ENCODE data around the gene CIB1.

Gene CIB1

DNA sequence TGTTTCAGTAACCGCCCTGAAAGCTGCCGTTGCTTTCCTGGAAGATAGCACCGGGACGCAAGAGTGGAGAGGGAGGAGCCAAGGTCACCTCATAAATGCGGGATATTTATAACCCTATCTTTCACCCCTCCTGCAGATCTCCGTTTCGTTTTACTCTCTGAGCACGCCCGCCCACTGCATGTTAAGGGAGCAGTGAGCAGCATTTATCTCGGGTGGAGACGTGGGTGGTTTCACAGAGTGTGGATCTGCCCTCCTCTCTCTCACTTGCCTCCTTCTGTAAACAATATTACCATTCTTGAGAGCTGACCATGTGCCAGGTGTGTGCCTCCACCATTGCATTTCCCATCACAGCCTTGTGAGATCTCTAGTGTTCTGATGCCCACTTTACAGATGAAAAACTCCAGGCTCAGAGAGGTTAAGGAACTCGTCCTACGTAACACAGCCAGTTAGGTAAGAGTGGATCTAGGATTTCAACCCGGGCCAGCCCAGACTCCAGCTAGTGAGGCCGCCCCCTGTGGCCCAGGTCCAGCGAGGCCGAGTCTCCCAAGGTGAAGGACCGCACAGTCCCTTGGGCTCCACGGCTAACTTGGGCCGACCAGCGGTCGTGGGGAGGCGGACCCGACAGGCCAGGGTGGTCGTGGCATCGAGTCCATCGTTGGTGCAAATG is 49.5 kb downstream of the CIB1 start:
- no peak for TF ChIP-seq GABPA (IDR thresholded peaks at IDR 0.05; ENCODE audit: low read depth)
- TF ChIP-seq, protein P1, sequence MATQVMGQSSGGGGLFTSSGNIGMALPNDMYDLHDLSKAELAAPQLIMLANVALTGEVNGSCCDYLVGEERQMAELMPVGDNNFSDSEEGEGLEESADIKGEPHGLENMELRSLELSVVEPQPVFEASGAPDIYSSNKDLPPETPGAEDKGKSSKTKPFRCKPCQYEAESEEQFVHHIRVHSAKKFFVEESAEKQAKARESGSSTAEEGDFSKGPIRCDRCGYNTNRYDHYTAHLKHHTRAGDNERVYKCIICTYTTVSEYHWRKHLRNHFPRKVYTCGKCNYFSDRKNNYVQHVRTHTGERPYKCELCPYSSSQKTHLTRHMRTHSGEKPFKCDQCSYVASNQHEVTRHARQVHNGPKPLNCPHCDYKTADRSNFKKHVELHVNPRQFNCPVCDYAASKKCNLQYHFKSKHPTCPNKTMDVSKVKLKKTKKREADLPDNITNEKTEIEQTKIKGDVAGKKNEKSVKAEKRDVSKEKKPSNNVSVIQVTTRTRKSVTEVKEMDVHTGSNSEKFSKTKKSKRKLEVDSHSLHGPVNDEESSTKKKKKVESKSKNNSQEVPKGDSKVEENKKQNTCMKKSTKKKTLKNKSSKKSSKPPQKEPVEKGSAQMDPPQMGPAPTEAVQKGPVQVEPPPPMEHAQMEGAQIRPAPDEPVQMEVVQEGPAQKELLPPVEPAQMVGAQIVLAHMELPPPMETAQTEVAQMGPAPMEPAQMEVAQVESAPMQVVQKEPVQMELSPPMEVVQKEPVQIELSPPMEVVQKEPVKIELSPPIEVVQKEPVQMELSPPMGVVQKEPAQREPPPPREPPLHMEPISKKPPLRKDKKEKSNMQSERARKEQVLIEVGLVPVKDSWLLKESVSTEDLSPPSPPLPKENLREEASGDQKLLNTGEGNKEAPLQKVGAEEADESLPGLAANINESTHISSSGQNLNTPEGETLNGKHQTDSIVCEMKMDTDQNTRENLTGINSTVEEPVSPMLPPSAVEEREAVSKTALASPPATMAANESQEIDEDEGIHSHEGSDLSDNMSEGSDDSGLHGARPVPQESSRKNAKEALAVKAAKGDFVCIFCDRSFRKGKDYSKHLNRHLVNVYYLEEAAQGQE (IDR thresholded peaks at IDR 0.05; ENCODE audit: insufficient replicate concordance, low read depth) = no peak
- TF ChIP-seq, protein P2, sequence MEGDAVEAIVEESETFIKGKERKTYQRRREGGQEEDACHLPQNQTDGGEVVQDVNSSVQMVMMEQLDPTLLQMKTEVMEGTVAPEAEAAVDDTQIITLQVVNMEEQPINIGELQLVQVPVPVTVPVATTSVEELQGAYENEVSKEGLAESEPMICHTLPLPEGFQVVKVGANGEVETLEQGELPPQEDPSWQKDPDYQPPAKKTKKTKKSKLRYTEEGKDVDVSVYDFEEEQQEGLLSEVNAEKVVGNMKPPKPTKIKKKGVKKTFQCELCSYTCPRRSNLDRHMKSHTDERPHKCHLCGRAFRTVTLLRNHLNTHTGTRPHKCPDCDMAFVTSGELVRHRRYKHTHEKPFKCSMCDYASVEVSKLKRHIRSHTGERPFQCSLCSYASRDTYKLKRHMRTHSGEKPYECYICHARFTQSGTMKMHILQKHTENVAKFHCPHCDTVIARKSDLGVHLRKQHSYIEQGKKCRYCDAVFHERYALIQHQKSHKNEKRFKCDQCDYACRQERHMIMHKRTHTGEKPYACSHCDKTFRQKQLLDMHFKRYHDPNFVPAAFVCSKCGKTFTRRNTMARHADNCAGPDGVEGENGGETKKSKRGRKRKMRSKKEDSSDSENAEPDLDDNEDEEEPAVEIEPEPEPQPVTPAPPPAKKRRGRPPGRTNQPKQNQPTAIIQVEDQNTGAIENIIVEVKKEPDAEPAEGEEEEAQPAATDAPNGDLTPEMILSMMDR (IDR thresholded peaks at IDR 0.05; ENCODE audit: insufficient read depth, low read length) = no peak
- TF ChIP-seq POLR2AphosphoS5 (IDR thresholded peaks at IDR 0.05; ENCODE audit: low read depth) = no peak
- TF ChIP-seq SPI1 (IDR thresholded peaks at IDR 0.05; ENCODE audit: borderline replicate concordance, low read depth) = no peak
- Histone ChIP-seq H3K4me3 (replicated peaks; ENCODE audit: insufficient read depth, low read length) (peak overlapping the region; percentile 93), H3K27me3 (ENCODE audit: insufficient read depth, poor library complexity, severe bottlenecking) (no peaks in the 10 kb centered on the region), H3K27ac (replicated peaks) (no peak overlapping the region)
- no peak for DNase-seq (ENCODE audit: low read depth in 1 of 2, low spot score in 1 of 2)

DNA sequence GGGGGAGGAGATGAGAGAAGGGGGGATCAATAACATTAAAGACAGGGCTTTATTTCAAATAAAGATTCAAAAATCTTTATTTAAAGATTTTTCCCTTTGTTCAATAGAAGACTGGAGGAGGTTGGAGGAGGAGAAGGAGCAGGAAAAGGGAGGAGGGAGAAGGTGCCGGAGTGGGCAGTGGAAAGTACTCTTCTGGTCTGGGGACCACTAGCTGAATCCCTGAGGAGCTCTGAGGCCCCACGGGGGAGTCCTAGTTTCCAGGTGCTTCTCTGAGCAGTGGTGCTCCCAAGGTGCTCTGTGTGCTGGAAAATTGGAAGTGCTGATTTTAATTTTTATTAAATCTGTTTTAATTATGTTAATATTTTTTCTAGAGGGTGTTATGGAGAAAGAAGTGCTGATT is 52.0 kb downstream of the CIB1 start:
- DNase-seq (ENCODE audit: low read depth in 1 of 2, low spot score in 1 of 2) = no peak
- TF ChIP-seq, protein P2 (IDR thresholded peaks at IDR 0.05; ENCODE audit: insufficient read depth, low read length) = no peak
- no peak for TF ChIP-seq GABPA (IDR thresholded peaks at IDR 0.05; ENCODE audit: low read depth)
- TF ChIP-seq SPI1 (IDR thresholded peaks at IDR 0.05; ENCODE audit: borderline replicate concordance, low read depth) = no peak
- TF ChIP-seq, protein P1 (IDR thresholded peaks at IDR 0.05; ENCODE audit: insufficient replicate concordance, low read depth) = no peak
- no peak for TF ChIP-seq POLR2AphosphoS5 (IDR thresholded peaks at IDR 0.05; ENCODE audit: low read depth)
- no peaks in the 10 kb centered on the region for H3K27me3 ChIP-seq (ENCODE audit: insufficient read depth, poor library complexity, severe bottlenecking)
- no peak overlapping the region for H3K27ac ChIP-seq (replicated peaks)
- no peak overlapping the region for H3K4me3 ChIP-seq (replicated peaks; ENCODE audit: insufficient read depth, low read length)
